ENCODE results near the gene TNNT1.

GRCh38 chr19:55094456-55095259 lies 54.3 kb downstream of the TNNT1 start:
- TF ChIP-seq RARB (CRISPR knock-in tag; IDR thresholded peaks at IDR 0.05): no peak
- no peak for TF ChIP-seq PPARA (CRISPR knock-in tag; IDR thresholded peaks at IDR 0.05; ENCODE audit: borderline replicate concordance)
- no peak for TF ChIP-seq GLIS3 (CRISPR knock-in tag; IDR thresholded peaks at IDR 0.05)
- no peak for TF ChIP-seq PATZ1 (CRISPR knock-in tag; IDR thresholded peaks at IDR 0.05; ENCODE audit: borderline replicate concordance)
- TF ChIP-seq TCF4 (CRISPR knock-in tag; IDR thresholded peaks at IDR 0.05; ENCODE audit: borderline replicate concordance): no peak
- no peak for TF ChIP-seq SNAI2 (CRISPR knock-in tag; IDR thresholded peaks at IDR 0.05)
- TF ChIP-seq ESRRG (CRISPR knock-in tag; IDR thresholded peaks at IDR 0.05): no peak

Data from SK-N-SH treated with all-trans-retinoic acid at 6 μM for 48 hours (cell line).